GM23338 (cell line): ENCODE data around the gene SPAAR. TPM values are rescaled to one million over a fixed set of nuclear protein-coding genes. Genes with fewer than 3 reads are reported as not detected.

Experiments used
- ATAC-seq: fragments of 200-7000 bp; cut with Tn5 transposase; 3 replicates; pipeline ENCODE4 v1.9.1; 2020
- DNase-seq: peaks from one replicate; pipeline ENCODE4 v3.0.0-alpha.2; 2015; ENCODE audit warnings: low spot score
- H2AFZ ChIP-seq: fragments of 200-600 bp; sonication (generic); 2 replicates; pipeline ENCODE4 v1.8.0; 2016; ENCODE audit warnings: antibody characterized with exemption, mild to moderate bottlenecking, moderate library complexity
- H3F3A ChIP-seq: fragments of 200-600 bp; sonication (generic); replicated peaks from 2 replicates; pipeline ENCODE4 v1.8.0; 2017; ENCODE audit warnings: antibody characterized with exemption, mixed run types, low read depth
- H3K27ac ChIP-seq: fragments of 200-600 bp; sonication (generic); 2 replicates; pipeline ENCODE4 v1.6.1; 2016; ENCODE audit warnings: low read depth
- H3K27me3 ChIP-seq: fragments of 200-600 bp; sonication (generic); 2 replicates; pipeline ENCODE4 v1.8.0; 2016; ENCODE audit warnings: mild to moderate bottlenecking, mixed run types, moderate library complexity; ENCODE audit not compliant: insufficient read depth
- H3K36me3 ChIP-seq: fragments of 200-600 bp; sonication (generic); 2 replicates; pipeline ENCODE4 v1.8.0; 2016; ENCODE audit warnings: mild to moderate bottlenecking; ENCODE audit not compliant: insufficient read depth
- H3K4me1 ChIP-seq: fragments of 200-600 bp; sonication (generic); 2 replicates; pipeline ENCODE4 v1.8.0; 2016; ENCODE audit warnings: mild to moderate bottlenecking, moderate library complexity; ENCODE audit not compliant: insufficient read depth
- H3K4me2 ChIP-seq: fragments of 200-600 bp; sonication (generic); 2 replicates; pipeline ENCODE4 v1.7.1; 2017; ENCODE audit warnings: mixed run types
- H3K4me3 ChIP-seq: fragments of 200-600 bp; sonication (generic); 2 replicates; pipeline ENCODE4 v1.6.1; 2016; ENCODE audit warnings: mixed run types
- H3K79me2 ChIP-seq: fragments of 200-600 bp; sonication (generic); replicated peaks from 2 replicates; pipeline ENCODE4 v1.8.0; 2017; ENCODE audit warnings: mild to moderate bottlenecking; ENCODE audit not compliant: insufficient read depth
- H3K9me2 ChIP-seq: fragments of 200-600 bp; sonication (generic); 2 replicates; pipeline ENCODE4 v1.8.0; 2017; ENCODE audit not compliant: insufficient read depth
- H4K20me1 ChIP-seq: fragments of 200-600 bp; sonication (generic); replicated peaks from 2 replicates; pipeline ENCODE4 v1.8.0; 2017; ENCODE audit warnings: mild to moderate bottlenecking; ENCODE audit not compliant: insufficient read depth
- H3K27ac Mint-ChIP-seq: 2 replicates; pipeline ENCODE4 v1.8.0; 2020; ENCODE audit warnings: inconsistent platforms, mild to moderate bottlenecking, moderate library complexity, mixed read lengths
- H3K27me3 Mint-ChIP-seq: 3 replicates; pipeline ENCODE4 v1.8.0; 2022; ENCODE audit warnings: low read depth, mild to moderate bottlenecking, moderate library complexity, mixed read lengths, inconsistent platforms; ENCODE audit not compliant: insufficient read depth, poor library complexity
- H3K36me3 Mint-ChIP-seq: 3 replicates; pipeline ENCODE4 v1.8.0; 2021; ENCODE audit warnings: low read depth, mild to moderate bottlenecking, inconsistent platforms, moderate library complexity, mixed read lengths
- H3K4me1 Mint-ChIP-seq: 3 replicates; pipeline ENCODE4 v1.8.0; 2020; ENCODE audit warnings: mild to moderate bottlenecking, inconsistent platforms, mixed read lengths
- H3K4me3 Mint-ChIP-seq: 3 replicates; pipeline ENCODE4 v1.8.0; 2021; ENCODE audit warnings: moderate library complexity, mild to moderate bottlenecking, inconsistent platforms, mixed read lengths
- H3K9me3 Mint-ChIP-seq: 3 replicates; pipeline ENCODE4 v1.8.0; 2020; ENCODE audit warnings: moderate library complexity, mild to moderate bottlenecking, inconsistent platforms, mixed read lengths
- EZH2phosphoT487 ChIP-seq: fragments of 200-600 bp; sonication (generic); IDR thresholded peaks from one replicate; pipeline ENCODE4 v1.8.1; 2018; ENCODE audit warnings: antibody characterized with exemption; ENCODE audit not compliant: unreplicated experiment
- JUNB ChIP-seq: IDR thresholded peaks from one replicate; pipeline ENCODE4 v1.6.1; 2016; ENCODE audit warnings: antibody characterized with exemption; ENCODE audit not compliant: unreplicated experiment
- NANOG ChIP-seq: IDR thresholded peaks from 2 replicates; pipeline ENCODE4 v1.6.1; 2016; ENCODE audit warnings: antibody characterized with exemption, borderline replicate concordance
- REST ChIP-seq: IDR thresholded peaks from one replicate; pipeline ENCODE4 v1.6.1; 2018; ENCODE audit warnings: antibody characterized with exemption; ENCODE audit not compliant: unreplicated experiment
- STAT1 ChIP-seq: IDR thresholded peaks from one replicate; pipeline ENCODE4 v1.6.1; 2016; ENCODE audit warnings: antibody characterized with exemption; ENCODE audit not compliant: unreplicated experiment
- polyA plus RNA-seq: library from polyadenylated mRNA; unstranded; fragments of >200 nt; fragmentation: Nextera tagmentation; extraction: Ambion mirVana; gene quantifications from 2 replicates; pipeline ENCODE4 v1.2.1, GENCODE V29; 2016
- total RNA-seq: library from RNA; depleted of rRNA; stranded (reverse); fragments of >200 nt; shearing (Covaris generic); gene quantifications from 2 replicates; pipeline ENCODE4 v1.2.3, GENCODE V29; 2014
- TF ChIP-seq, protein P1 (sequence below): fragments of 250-450 bp; sonication (Bioruptor Pico); IDR thresholded peaks from 2 replicates; pipeline ENCODE4 v1.5.0; 2020; ENCODE audit warnings: mild to moderate bottlenecking, moderate library complexity

SPAAR gene
- total and polyA plus RNA-seq, 2 experiments from 2014 or later = not detected

DNA sequence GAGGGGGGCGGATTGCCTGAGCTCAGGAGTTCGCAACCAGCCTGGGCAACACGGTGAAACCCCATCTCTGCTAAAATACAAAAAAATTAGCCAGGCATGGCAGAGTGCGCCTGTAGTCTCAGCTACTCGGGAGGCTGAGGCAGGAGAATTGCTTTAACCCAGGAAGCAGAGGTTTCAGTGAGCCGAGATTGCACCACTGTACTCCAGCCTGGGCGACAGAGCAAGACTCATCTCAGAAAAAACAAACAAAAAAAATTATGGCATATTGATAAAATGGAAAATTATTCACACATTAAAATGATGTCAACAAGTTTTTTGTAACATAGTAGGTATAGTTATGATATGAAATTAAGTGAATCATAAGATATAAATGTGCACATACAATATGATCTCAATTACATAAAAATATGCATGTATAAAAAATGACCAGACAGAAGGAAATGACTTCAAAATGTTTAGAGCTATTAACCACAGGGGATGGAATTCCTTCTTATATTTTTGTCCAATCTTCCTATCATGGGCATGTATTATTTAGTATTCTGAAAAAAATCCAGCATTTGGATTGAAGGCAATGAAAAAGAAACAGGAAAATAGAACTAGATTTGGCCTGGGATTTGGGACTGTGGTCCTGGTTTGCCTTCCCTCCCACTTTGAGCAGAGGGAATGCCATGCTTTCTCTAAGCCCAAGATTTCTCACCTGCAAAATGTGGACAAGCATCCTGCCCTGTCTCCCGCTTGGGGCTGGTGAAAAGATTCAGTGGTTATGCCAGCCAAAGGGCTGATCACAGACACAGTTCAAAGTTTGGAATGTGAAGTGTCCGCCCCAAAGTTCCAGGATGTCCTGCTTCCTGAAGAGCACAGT lies 19.5 kb downstream of the SPAAR start (continued):
- TF ChIP-seq, protein P1, sequence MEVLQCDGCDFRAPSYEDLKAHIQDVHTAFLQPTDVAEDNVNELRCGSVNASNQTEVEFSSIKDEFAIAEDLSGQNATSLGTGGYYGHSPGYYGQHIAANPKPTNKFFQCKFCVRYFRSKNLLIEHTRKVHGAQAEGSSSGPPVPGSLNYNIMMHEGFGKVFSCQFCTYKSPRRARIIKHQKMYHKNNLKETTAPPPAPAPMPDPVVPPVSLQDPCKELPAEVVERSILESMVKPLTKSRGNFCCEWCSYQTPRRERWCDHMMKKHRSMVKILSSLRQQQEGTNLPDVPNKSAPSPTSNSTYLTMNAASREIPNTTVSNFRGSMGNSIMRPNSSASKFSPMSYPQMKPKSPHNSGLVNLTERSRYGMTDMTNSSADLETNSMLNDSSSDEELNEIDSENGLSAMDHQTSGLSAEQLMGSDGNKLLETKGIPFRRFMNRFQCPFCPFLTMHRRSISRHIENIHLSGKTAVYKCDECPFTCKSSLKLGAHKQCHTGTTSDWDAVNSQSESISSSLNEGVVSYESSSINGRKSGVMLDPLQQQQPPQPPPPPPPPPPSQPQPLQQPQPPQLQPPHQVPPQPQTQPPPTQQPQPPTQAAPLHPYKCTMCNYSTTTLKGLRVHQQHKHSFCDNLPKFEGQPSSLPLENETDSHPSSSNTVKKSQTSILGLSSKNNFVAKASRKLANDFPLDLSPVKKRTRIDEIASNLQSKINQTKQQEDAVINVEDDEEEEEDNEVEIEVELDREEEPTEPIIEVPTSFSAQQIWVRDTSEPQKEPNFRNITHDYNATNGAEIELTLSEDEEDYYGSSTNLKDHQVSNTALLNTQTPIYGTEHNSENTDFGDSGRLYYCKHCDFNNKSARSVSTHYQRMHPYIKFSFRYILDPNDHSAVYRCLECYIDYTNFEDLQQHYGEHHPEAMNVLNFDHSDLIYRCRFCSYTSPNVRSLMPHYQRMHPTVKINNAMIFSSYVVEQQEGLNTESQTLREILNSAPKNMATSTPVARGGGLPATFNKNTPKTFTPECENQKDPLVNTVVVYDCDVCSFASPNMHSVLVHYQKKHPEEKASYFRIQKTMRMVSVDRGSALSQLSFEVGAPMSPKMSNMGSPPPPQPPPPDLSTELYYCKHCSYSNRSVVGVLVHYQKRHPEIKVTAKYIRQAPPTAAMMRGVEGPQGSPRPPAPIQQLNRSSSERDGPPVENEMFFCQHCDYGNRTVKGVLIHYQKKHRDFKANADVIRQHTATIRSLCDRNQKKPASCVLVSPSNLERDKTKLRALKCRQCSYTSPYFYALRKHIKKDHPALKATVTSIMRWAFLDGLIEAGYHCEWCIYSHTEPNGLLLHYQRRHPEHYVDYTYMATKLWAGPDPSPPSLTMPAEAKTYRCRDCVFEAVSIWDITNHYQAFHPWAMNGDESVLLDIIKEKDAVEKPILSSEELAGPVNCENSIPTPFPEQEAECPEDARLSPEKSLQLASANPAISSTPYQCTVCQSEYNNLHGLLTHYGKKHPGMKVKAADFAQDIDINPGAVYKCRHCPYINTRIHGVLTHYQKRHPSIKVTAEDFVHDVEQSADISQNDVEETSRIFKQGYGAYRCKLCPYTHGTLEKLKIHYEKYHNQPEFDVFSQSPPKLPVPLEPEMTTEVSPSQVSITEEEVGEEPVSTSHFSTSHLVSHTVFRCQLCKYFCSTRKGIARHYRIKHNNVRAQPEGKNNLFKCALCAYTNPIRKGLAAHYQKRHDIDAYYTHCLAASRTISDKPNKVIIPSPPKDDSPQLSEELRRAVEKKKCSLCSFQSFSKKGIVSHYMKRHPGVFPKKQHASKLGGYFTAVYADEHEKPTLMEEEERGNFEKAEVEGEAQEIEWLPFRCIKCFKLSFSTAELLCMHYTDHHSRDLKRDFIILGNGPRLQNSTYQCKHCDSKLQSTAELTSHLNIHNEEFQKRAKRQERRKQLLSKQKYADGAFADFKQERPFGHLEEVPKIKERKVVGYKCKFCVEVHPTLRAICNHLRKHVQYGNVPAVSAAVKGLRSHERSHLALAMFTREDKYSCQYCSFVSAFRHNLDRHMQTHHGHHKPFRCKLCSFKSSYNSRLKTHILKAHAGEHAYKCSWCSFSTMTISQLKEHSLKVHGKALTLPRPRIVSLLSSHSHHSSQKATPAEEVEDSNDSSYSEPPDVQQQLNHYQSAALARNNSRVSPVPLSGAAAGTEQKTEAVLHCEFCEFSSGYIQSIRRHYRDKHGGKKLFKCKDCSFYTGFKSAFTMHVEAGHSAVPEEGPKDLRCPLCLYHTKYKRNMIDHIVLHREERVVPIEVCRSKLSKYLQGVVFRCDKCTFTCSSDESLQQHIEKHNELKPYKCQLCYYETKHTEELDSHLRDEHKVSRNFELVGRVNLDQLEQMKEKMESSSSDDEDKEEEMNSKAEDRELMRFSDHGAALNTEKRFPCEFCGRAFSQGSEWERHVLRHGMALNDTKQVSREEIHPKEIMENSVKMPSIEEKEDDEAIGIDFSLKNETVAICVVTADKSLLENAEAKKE (CRISPR knock-in tag) = no peak

DNA sequence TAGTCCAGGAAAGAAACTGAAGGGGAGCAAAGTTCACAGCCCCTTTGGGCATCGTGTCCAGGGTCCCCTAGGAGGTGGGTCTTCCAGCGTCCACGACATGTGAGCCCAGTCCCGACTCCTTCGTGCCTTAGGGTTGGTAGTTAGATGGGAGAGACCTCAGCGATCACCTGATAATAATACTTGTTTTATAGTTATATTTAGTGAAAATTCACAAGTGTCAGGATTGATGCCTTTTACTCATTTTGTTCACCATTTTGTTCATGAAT lies 20.1 kb downstream of the SPAAR start:
- H3K36me3 Mint-ChIP-seq = no peaks in the 10 kb centered on the region
- TF ChIP-seq NANOG (no peak), EZH2phosphoT487 (no peak), STAT1 (no peak), REST (no peak), JUNB (no peak)

More for the DNA sequence above, 20.1 kb downstream of the SPAAR start:
- Histone ChIP-seq H3K27ac (no peak overlapping the region), H3K9me2 (no peaks in the 10 kb centered on the region), H3K4me3 (no peak overlapping the region), H3K4me1 (no peaks in the 10 kb centered on the region), H3K36me3 (no peaks in the 10 kb centered on the region), H3K4me2 (no peak overlapping the region), H3K27me3 (no peaks in the 10 kb centered on the region), H3K79me2 (no peaks in the 10 kb centered on the region), H2AFZ (no peak overlapping the region), H3F3A (no peaks in the 10 kb centered on the region), H4K20me1 (no peaks in the 10 kb centered on the region)
- H3K4me3 Mint-ChIP-seq = no peak overlapping the region
- DNase-seq = no peak
- H3K27ac Mint-ChIP-seq = no peak overlapping the region
- ATAC-seq = no peak
- peaks cover 4% of the 10 kb centered on the region for H3K27me3 Mint-ChIP-seq
- no peaks in the 10 kb centered on the region for H3K4me1 Mint-ChIP-seq
- no peaks in the 10 kb centered on the region; the same call in 2 of the 3 replicates for H3K9me3 Mint-ChIP-seq
